H9 (cell line): ENCODE results near the gene RPS6KA1. TPM values are rescaled to one million over a fixed set of nuclear protein-coding genes. Genes with fewer than 3 reads are reported as not detected.

Experiments
- DNase-seq: peaks from one replicate; pipeline ENCODE4 v3.0.0-alpha.2; 2017
- H2AFZ ChIP-seq: one replicate; pipeline ENCODE4 v1.6.1; 2013; ENCODE audit warnings: mild to moderate bottlenecking, low read length, control low read depth, moderate library complexity
- H2AK5ac ChIP-seq: 2 replicates; pipeline ENCODE4 v1.6.1; 2013; ENCODE audit warnings: low read length, control low read depth, mixed read lengths; ENCODE audit not compliant: insufficient read length
- H2BK120ac ChIP-seq: one replicate; pipeline ENCODE4 v1.6.1; 2013; ENCODE audit warnings: low read depth, mild to moderate bottlenecking, low read length, control low read depth, inconsistent platforms; ENCODE audit not compliant: poor library complexity, severe bottlenecking
- H2BK12ac ChIP-seq: 2 replicates; pipeline ENCODE4 v1.6.1; 2013; ENCODE audit warnings: low read length, control low read depth, mixed read lengths, low read depth; ENCODE audit not compliant: insufficient read length
- H2BK15ac ChIP-seq: 2 replicates; pipeline ENCODE4 v1.6.1; 2013; ENCODE audit warnings: low read depth, low read length, control low read depth
- H2BK20ac ChIP-seq: one replicate; pipeline ENCODE4 v1.6.1; 2013; ENCODE audit warnings: low read depth, mild to moderate bottlenecking, low read length, control low read depth, inconsistent platforms; ENCODE audit not compliant: poor library complexity, severe bottlenecking
- H2BK5ac ChIP-seq: 2 replicates; pipeline ENCODE4 v1.6.1; 2013; ENCODE audit warnings: low read length, control low read depth, mixed read lengths; ENCODE audit not compliant: insufficient read length
- H3K14ac ChIP-seq: 2 replicates; pipeline ENCODE4 v1.6.1; 2013; ENCODE audit warnings: low read length, control low read depth; ENCODE audit not compliant: insufficient read depth
- H3K18ac ChIP-seq: 2 replicates; pipeline ENCODE4 v1.6.1; 2013; ENCODE audit warnings: low read depth, mild to moderate bottlenecking, mixed read lengths, low read length, control low read depth; ENCODE audit not compliant: insufficient read length
- H3K23ac ChIP-seq: 2 replicates; pipeline ENCODE4 v1.6.1; 2013; ENCODE audit warnings: low read length, control low read depth, mixed read lengths, low read depth; ENCODE audit not compliant: insufficient read length
- H3K23me2 ChIP-seq: 2 replicates; pipeline ENCODE4 v1.6.1; 2013; ENCODE audit warnings: low read depth, mild to moderate bottlenecking, mixed read lengths, low read length, control low read depth; ENCODE audit not compliant: insufficient read length, poor library complexity, severe bottlenecking
- H3K27ac ChIP-seq: 2 replicates; pipeline ENCODE4 v1.5.1; 2013; ENCODE audit warnings: low read length, control low read depth, mixed read lengths, low read depth; ENCODE audit not compliant: insufficient read length
- H3K27me3 ChIP-seq: 2 replicates; pipeline ENCODE4 v1.6.1; 2013; ENCODE audit warnings: low read length, control low read depth, inconsistent platforms; ENCODE audit not compliant: insufficient read depth
- H3K4ac ChIP-seq: 2 replicates; pipeline ENCODE4 v1.6.1; 2013; ENCODE audit warnings: low read depth, mild to moderate bottlenecking, control low read depth, inconsistent platforms, low read length, moderate library complexity
- H3K4me1 ChIP-seq: 2 replicates; pipeline ENCODE4 v1.6.1; 2013; ENCODE audit warnings: low read length, control low read depth, inconsistent platforms; ENCODE audit not compliant: insufficient read depth
- H3K4me2 ChIP-seq: 2 replicates; pipeline ENCODE4 v1.6.1; 2013; ENCODE audit warnings: low read length, control low read depth, mixed read lengths; ENCODE audit not compliant: insufficient read length, insufficient read depth
- H3K56ac ChIP-seq: 2 replicates; pipeline ENCODE4 v1.6.1; 2013; ENCODE audit warnings: low read depth, mild to moderate bottlenecking, mixed read lengths, low read length, control low read depth; ENCODE audit not compliant: insufficient read length
- H3K79me1 ChIP-seq: 2 replicates; pipeline ENCODE4 v1.6.1; 2013; ENCODE audit warnings: low read depth, mild to moderate bottlenecking, moderate library complexity, low read length, control low read depth, inconsistent platforms; ENCODE audit not compliant: insufficient read depth, poor library complexity, severe bottlenecking
- H3K79me2 ChIP-seq: 2 replicates; pipeline ENCODE4 v1.6.1; 2013; ENCODE audit warnings: low read length, control low read depth, inconsistent platforms; ENCODE audit not compliant: insufficient read depth
- H3K9ac ChIP-seq: 2 replicates; pipeline ENCODE4 v1.6.1; 2013; ENCODE audit warnings: low read length, control low read depth, mixed read lengths; ENCODE audit not compliant: insufficient read length; ENCODE audit errors: extremely low read depth
- H3K9me3 ChIP-seq: one replicate; pipeline ENCODE4 v1.6.1; 2013; ENCODE audit warnings: low read depth, low read length, inconsistent platforms; ENCODE audit not compliant: control insufficient read depth
- H3T11ph ChIP-seq: one replicate; pipeline ENCODE4 v1.6.1; 2013; ENCODE audit warnings: mild to moderate bottlenecking, low read length, control low read depth, inconsistent platforms
- H4K20me1 ChIP-seq: one replicate; pipeline ENCODE4 v1.6.1; 2013; ENCODE audit not compliant: control insufficient read depth, insufficient read length, insufficient read depth
- H4K5ac ChIP-seq: 2 replicates; pipeline ENCODE4 v1.6.1; 2013; ENCODE audit warnings: low read depth, mild to moderate bottlenecking, mixed read lengths, low read length, control low read depth; ENCODE audit not compliant: insufficient read length
- H4K8ac ChIP-seq: replicated peaks from 2 replicates; pipeline ENCODE4 v1.6.1; 2013; ENCODE audit warnings: low read length, control low read depth, mixed read lengths, low read depth; ENCODE audit not compliant: insufficient read length
- H4K91ac ChIP-seq: 2 replicates; pipeline ENCODE4 v1.6.1; 2013; ENCODE audit warnings: low read depth, mild to moderate bottlenecking, moderate library complexity, mixed read lengths, low read length, control low read depth; ENCODE audit not compliant: insufficient read length
- H3K27ac Mint-ChIP-seq, 3 experiments: 2 replicates in 2 of 3; 3 replicates in 1 of 3; pipeline ENCODE4 v1.8.0; 2020 to 2021; ENCODE audit warnings: mixed read lengths in 3 of 3, mild to moderate bottlenecking in 1 of 3, moderate library complexity in 1 of 3
- H3K27me3 Mint-ChIP-seq: 2 replicates; pipeline ENCODE4 v1.8.0; 2021; ENCODE audit warnings: low read depth, mild to moderate bottlenecking, moderate library complexity, mixed read lengths
- H3K36me3 Mint-ChIP-seq, 3 experiments: 2 replicates in 2 of 3; 3 replicates in 1 of 3; pipeline ENCODE4 v1.8.0; 2020 to 2021; ENCODE audit warnings: low read depth in 3 of 3, mixed read lengths in 3 of 3; ENCODE audit not compliant: insufficient read depth in 1 of 3
- H3K4me1 Mint-ChIP-seq, 2 experiments: 2 replicates each; pipeline ENCODE4 v1.8.0; 2020; ENCODE audit warnings: mixed read lengths in 2 of 2
- H3K4me3 Mint-ChIP-seq, 2 experiments: 2 replicates in 1 of 2; 3 replicates in 1 of 2; pipeline ENCODE4 v1.8.0; 2020 to 2021; ENCODE audit warnings: mild to moderate bottlenecking in 2 of 2, mixed read lengths in 2 of 2, moderate library complexity in 1 of 2
- H3K9me3 Mint-ChIP-seq, 2 experiments: 2 replicates in 1 of 2; 3 replicates in 1 of 2; pipeline ENCODE4 v1.8.0; 2020; ENCODE audit warnings: mild to moderate bottlenecking in 2 of 2, mixed read lengths in 2 of 2, moderate library complexity in 1 of 2
- CTCF ChIP-seq: fragments of 200-600 bp; sonication (generic); conservative IDR thresholded peaks from 3 replicates; pipeline ENCODE4 v1.8.0; 2021; ENCODE audit warnings: antibody characterized with exemption, mild to moderate bottlenecking
- WGBS: extraction: QIAGEN DNeasy Blood & Tissue Kit; methylation state at CpG from one replicate; pipeline ENCODE4 v1.1.7; 2013; ENCODE audit warnings: missing lambda C conversion rate, low lambda C conversion rate, mixed read lengths; ENCODE audit not compliant: insufficient read length; ENCODE audit errors: extremely low coverage; 5-methylcytosine and 5-hydroxymethylcytosine counted together
- total RNA-seq: library from RNA; stranded (reverse); gene quantifications from 2 replicates; pipeline ENCODE4 v1.2.1, GENCODE V29; 2021

Gene RPS6KA1
- total RNA-seq, 1 experiment from 2014 or later = 45.3 TPM

GRCh38 chr1:26531651-26532131 is 2.1 kb downstream of the RPS6KA1 start:
- no peak overlapping the region for H2AK5ac ChIP-seq
- peak overlapping the region; percentile 15 for H3K27ac ChIP-seq
- H2BK12ac ChIP-seq = no peak overlapping the region
- H2BK20ac ChIP-seq = no peak overlapping the region
- no peak overlapping the region for H4K91ac ChIP-seq
- H3K4me1 Mint-ChIP-seq = peaks cover 27 to 28% of the 10 kb centered on the region in 2 experiments
- H4K20me1 ChIP-seq = no peaks in the 10 kb centered on the region
- H4K8ac ChIP-seq = no peak overlapping the region
- H3T11ph ChIP-seq = no peak overlapping the region
- DNase-seq = peak; percentile 42
- H3K4ac ChIP-seq = no peak overlapping the region
- H2AFZ ChIP-seq = no peak overlapping the region
- H3K4me3 Mint-ChIP-seq = peak overlapping the region; percentile 81 to 93; a peak in 4 of 5 replicates
- no peak for TF ChIP-seq CTCF
- H3K27me3 Mint-ChIP-seq = peaks cover 5% of the 10 kb centered on the region
- no peaks in the 10 kb centered on the region; the same call in 1 of the 2 replicates for H3K79me2 ChIP-seq
- peak overlapping the region; percentile 40 to 88 (median 83); a peak in 5 of 7 replicates for H3K27ac Mint-ChIP-seq
- H3K14ac ChIP-seq = peak overlapping the region; percentile 79
- H3K56ac ChIP-seq = no peak overlapping the region
- H2BK5ac ChIP-seq = no peak overlapping the region
- H3K9ac ChIP-seq = peak overlapping the region; percentile 39
- peaks cover 4% of the 10 kb centered on the region for H3K79me1 ChIP-seq
- H3K4me2 ChIP-seq = peak overlapping the region; percentile 76
- no CpG with 5 or more reads among the region's 12 CpGs for WGBS
- peaks cover 4% of the 10 kb centered on the region; the same call in 1 of the 2 replicates for H3K4me1 ChIP-seq
- H3K27me3 ChIP-seq = no peaks in the 10 kb centered on the region
- H3K23ac ChIP-seq = no peak overlapping the region
- no peaks in the 10 kb centered on the region for H3K9me3 Mint-ChIP-seq
- no peak overlapping the region for H2BK15ac ChIP-seq
- peaks cover 17% of the 10 kb centered on the region for H3K23me2 ChIP-seq
- no peaks in the 10 kb centered on the region for H3K9me3 ChIP-seq
- peak overlapping the region; percentile 86 for H3K18ac ChIP-seq
- H4K5ac ChIP-seq = no peak overlapping the region
- H2BK120ac ChIP-seq = no peak overlapping the region
- peaks cover 0 to under 1% (median 0%) of the 10 kb centered on the region in 3 experiments; a peak in 2 of 7 replicates for H3K36me3 Mint-ChIP-seq
